GM23338 (cell line): Measurements from ENCODE around the gene GRID1.

Experiments
- CTCF ChIP-seq, 2 experiments: fragments of 200-600 bp in 1 of 2; sonication (generic) in 1 of 2; conservative IDR thresholded peaks; 2 replicates each; pipeline versions ENCODE4 v1.5.1 to v1.6.1; 2016 to 2017; ENCODE audit warnings: antibody characterized with exemption in 2 of 2, low read depth in 2 of 2, mild to moderate bottlenecking in 2 of 2, moderate library complexity in 1 of 2
- JUNB ChIP-seq: IDR thresholded peaks from one replicate; pipeline ENCODE4 v1.6.1; 2016; ENCODE audit warnings: antibody characterized with exemption; ENCODE audit not compliant: unreplicated experiment
- NANOG ChIP-seq: IDR thresholded peaks from 2 replicates; pipeline ENCODE4 v1.6.1; 2016; ENCODE audit warnings: antibody characterized with exemption, borderline replicate concordance
- POLR2AphosphoS5 ChIP-seq: IDR thresholded peaks from 2 replicates; pipeline ENCODE4 v1.6.1; 2016; ENCODE audit warnings: antibody characterized with exemption, low read depth
- ZNF462 ChIP-seq: fragments of 250-450 bp; sonication (Bioruptor Pico); IDR thresholded peaks from 2 replicates; pipeline ENCODE4 v1.5.0; 2020; ENCODE audit warnings: mild to moderate bottlenecking, moderate library complexity

DNA sequence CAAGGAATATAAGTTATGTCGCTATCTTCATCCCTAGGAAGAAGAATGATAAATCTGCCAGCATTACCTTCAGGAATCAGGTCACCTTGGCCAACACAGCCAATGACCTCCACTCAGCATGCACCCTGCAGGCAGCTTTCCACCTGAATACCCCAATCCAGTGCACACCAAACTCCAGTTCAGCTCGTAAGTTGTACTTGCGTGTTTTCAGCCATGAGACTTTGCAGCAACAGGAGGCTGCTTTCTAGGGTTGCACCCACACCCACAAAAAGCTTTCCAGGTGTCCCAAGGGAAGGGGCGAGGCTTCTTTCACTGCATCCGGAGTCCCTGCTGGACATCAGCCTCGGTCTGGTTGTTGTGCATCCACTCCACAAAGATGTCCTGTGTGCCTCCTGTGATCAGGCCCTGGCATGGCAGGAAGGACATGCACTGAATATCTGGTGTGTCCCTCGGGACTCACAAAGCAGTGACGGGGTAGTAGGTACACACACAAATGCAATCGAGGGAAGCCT, 282.9 kb downstream of the GRID1 start:
- TF ChIP-seq CTCF (conservative IDR thresholded peaks at IDR 0.05; ENCODE audit: low read depth in 2 of 2) (no peak), ZNF462 (CRISPR knock-in tag) (no peak), NANOG (no peak), POLR2AphosphoS5 (no peak), JUNB (no peak)
